ENCODE measurements around the gene ITM2A.

ITM2A gene

DNA sequence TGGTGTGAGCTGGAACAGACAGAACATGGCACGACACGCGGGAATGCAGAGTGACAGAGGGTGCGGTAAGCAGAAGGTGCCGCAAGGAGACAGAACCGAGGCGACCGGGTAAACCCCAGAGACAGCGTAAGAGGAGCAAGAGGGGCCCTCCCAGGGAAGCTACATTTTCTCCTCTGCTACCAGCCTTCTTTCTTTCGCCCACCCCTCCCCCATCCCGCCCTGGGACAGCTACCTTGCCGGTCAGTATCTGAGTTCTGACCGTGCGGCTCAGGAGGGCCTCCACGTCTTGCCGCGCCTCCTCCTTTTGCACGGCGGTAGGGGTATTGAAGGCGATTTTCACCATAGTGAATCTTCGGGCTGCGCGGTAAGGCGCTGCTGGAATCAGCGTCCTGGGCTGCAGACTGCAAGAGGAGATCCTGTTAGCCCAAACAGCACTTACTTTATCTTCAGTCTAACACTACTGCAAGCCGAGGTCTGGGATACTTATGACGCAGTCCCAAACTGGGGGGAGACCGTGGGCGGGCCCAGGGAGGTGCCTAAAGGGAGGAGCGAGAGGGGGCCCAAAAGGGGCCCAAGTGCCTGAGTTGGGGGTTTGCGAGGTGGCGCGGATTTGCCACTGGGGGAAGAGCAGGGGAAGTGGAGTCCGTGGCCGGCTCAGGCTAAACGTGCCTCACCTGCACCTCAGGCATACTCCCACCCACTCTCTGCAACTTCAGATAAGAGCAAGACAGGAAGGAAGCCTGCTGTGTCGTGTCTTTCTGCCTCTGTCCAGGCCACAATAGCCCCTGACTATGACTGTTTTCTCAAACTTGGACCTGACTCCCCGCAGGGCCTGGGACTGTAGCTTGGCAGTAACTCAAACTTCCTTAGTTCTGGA lies at the start of gene ITM2A:
Gene ITM2A (minus strand): TSS at position 462 of the 877 bp plus-strand sequence. CDS start 119 bp downstream, at position 343.
- DNase-seq (ENCODE audit: low read depth) = no peak

DNA sequence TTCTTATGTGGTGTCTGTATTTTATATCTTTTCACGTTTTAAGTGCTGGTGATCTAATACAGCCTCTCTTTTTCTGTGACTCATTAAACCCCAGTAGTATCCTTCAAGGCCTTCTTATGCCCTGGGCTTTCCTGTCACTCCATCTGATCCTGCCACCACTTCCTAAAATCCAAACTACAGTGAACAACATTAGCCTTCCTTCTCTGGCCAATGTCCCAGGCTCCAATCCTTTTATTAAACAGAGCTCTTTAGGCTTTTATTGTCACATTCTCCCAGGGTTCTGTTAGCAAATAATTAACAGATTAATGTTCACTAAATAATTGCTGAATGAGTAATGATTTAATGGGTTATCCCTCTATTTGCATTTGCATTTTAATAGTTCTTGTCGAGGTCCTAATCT lies 47.9 kb upstream of the ITM2A start:
- DNase-seq (ENCODE audit: low read depth) = no peak

DNA sequence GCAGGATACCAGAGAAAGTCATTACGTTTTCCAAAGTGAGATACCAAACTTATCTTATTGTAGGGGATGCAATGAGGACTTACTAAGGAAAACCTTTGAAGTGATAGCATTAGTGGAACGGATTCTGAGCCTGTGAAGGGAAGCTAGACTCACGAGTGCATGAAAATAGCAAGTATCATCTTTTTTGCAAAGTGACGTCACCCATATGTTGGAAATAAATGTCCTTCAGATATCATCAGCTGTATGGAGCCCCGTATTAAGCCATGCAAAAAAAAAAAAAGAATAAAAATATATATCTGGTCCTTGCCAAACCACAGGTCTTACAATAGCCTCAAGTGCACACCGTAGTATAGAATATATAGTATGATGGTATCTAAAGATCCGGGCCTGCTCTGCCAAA lies 46.8 kb upstream of the ITM2A start:
- no peak for DNase-seq (ENCODE audit: low read depth)

DNA sequence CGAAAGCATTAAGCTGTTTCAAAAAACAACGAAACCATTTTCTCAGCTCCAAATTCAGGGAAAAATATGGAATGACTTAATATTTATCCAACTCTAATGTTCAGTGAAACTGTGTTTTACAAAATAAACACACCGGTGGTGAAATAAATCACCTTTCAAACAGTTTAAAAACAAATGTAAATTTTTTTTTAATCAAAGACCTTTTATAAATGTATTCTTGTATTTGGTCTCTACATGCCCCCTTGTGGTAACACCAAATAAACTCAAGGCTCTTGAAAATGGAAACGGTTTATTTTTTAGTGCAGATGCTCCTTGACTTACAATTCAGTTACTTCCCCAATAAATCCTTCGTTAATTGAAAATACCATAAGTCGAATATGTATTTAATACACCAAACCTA lies 45.8 kb upstream of the ITM2A start:
- DNase-seq (ENCODE audit: low read depth) = no peak

DNA sequence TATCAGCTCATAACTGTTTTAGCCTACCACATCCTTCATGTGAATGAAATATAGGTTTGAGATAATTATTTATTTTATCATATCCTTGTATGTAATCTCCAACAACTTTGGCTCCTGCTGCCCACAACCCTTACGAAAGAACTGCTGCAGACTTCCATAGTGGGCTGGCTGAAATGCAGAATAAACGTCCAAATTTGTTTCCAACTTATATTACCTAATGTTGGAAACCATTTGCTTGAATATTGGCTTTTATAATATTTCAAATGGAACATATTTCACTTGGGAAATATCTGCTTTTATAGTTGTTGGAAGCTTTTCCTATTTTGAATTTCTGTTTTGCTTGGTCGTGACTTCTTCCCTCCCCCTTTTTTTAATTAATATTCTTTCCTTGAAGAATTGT lies 45.0 kb upstream of the ITM2A start:
- DNase-seq (ENCODE audit: low read depth) = no peak

- DNase-seq (ENCODE audit: low read depth) = no peak
These were observed 42.5 kb upstream of the ITM2A start for GRCh38 chrX:79409657-79410056.

GRCh38 chrX:79408623-79409322 lies 41.6 kb upstream of the ITM2A start:
- no peak for DNase-seq (ENCODE audit: low read depth)

- no peak for DNase-seq (ENCODE audit: low read depth)
These were observed 33.5 kb upstream of the ITM2A start for GRCh38 chrX:79400623-79401022.

DNA sequence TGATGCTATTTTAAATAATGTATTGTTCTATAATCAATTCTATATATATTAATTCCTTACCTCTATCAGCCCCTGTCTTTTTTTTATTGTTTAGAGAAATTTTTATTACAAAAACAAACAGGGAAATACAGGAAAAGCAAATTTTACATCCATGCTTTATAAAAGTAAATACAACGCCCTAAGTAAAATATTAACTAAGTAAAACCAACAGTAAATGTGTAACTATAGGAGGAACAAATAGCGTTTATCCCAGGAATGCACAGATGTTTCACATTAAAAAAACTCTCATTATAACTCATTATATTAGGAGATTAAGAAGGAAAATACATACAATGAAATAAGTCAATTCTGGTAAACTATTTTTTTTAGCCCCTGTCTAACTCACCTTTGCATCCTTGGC lies 8.2 kb upstream of the ITM2A start:
- DNase-seq (ENCODE audit: low read depth) = no peak

DNA sequence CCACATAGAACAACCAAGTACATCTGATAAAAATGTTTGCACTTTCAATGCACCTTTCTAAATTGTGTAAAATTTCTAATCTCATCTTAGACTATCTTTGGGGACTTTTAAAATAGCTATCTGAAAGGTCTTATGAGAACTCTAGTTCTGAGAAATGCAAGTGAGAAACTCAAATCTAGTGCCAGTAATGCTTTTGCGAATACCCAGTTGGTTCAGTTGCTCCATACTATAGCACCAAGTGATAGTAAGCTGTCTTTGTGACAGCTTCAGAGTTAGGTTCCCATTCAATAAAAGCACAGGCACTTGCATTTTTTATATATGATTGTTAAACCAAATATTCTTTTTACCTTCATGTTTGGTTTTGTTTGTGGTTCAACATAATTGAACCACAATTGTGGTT lies 4.5 kb upstream of the ITM2A start:
- no peak for DNase-seq (ENCODE audit: low read depth)

- no peak for DNase-seq (ENCODE audit: low read depth)
These were observed 4.0 kb upstream of the ITM2A start for GRCh38 chrX:79371101-79371500.

GRCh38 chrX:79369871-79370270 lies 2.7 kb upstream of the ITM2A start:
- no peak for DNase-seq (ENCODE audit: low read depth)

- DNase-seq (ENCODE audit: low read depth) = no peak
These were observed 1.3 kb upstream of the ITM2A start for GRCh38 chrX:79368441-79368840.

- no peak for DNase-seq (ENCODE audit: low read depth)
These were observed 773 bp upstream of the ITM2A start for GRCh38 chrX:79367907-79368306.

- DNase-seq (ENCODE audit: low read depth) = no peak
These were observed 620 bp downstream of the ITM2A start for GRCh38 chrX:79366556-79366872.

- DNase-seq (ENCODE audit: low read depth) = no peak
These were observed 1.5 kb downstream of the ITM2A start for GRCh38 chrX:79365591-79365990.

GRCh38 chrX:79364306-79364705 lies 2.8 kb downstream of the ITM2A start:
- DNase-seq (ENCODE audit: low read depth) = no peak

DNA sequence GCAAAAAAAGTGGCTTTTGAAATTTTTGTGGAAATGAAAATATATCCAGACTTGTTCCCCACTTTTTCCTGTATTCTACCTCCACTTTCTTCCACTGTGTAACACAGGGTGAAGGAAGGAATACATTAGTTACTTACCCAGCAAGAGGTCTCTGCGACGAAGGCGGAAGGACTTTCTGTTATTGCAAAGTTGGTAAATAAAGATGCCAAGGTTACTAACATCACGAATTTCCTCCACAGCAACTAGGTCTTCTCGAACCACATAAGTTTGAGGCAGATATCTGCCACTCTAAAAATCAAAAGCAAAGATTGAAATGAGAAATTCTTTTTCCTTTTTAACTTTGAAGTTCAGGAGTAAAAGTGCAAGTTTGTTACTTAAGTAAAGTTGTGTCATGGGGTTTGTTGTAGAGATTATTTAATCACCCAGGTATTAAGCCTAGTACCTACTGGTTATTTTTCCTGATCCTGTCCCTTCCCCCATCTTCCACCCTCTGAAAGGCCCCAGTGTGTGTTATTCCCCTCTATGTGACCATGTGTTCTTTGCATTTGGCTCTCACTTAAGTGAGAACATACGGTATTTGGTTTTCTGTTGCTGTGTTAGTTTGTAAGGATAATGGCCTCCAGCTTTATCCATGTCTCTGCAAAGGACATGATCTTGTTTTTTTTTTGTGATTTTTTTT lies 5.8 kb downstream of the ITM2A start:
- no peak for DNase-seq (ENCODE audit: low read depth)

DNA sequence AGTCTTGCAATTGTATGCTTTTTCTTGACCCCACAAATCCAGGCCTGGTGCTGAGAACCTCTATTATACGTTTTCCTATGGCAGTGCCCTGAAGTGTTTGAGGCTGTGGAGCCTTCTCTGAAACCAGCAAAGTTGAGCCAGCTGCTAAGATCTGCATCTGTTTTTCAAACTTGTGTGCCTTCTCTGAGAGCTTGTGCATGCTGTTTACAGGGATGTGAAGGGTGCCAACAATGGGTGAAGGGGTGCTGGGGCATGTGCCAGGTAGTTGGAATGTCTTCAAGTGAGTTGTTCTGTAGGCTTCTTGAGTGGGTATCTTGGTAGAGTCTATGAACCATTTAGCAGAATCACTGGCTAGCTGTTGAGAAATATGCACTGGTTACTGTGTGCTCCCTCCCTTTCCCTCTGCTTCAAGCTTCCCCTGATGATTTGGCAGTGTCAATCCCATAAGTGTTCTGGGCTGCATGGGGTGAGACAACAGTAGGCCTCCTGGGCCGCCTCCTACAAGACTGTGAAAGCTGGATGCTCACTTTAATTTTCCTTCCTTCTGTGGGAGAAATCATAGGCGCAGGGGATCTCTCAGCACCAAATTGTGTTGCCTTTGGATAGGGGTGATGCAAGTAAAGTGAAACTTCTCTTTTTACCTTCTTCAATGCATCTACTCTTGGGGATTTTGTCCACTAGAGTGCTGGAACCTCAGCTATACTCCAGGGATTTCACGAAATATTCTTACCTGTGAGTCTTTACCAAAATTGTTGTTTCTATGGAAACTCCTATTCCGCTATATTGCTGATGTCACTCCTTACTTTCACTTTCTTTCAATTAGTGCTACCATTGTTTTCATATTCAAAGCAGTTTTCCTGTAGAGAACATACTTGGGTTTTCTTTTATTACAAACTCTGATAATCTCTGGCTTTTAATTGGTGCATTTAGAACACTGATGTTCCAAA lies 30.0 kb downstream of the ITM2A start:
- DNase-seq (ENCODE audit: low read depth) = no peak

- DNase-seq (ENCODE audit: low read depth) = no peak
These were observed 37.1 kb downstream of the ITM2A start for GRCh38 chrX:79330022-79330421.

DNA sequence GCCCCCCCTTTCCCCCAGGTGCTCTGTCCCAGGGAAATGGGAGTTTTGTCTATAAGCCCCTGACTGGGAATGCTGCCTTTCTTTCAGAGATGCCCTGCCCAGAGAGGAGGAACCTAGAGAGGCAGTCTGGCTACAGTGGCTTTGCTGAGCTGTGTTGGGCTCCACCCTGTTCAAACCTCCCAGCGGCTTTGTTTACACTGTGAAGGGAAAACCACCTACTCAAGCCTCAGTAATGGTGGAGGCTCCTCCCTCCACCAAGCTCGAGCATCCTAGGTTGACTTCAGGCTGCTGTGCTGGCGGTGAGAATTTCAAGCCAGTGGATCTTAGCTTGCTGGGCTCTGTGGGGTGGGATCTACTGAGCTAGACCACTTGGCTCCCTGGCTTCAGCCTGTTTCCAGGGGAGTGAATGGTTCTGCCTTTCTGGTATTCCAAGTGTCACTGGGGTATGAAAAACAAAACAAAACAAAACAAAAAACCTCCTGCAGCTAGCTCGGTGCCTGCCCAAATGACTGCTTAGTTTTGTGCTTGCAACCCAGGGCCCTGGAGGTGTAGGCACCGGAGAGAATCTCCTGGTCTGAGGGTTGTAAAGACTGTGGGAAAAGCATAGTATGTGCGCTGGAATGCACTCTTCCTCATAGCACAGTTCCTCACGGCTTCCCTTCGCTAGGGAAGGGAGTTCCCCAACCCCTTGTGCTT lies 41.7 kb downstream of the ITM2A start:
- no peak for DNase-seq (ENCODE audit: low read depth)

All from EH (cell line).